Neural cell (in vitro differentiated cells): ENCODE results near the gene LINC00632. TPM values are rescaled to one million over a fixed set of nuclear protein-coding genes. Genes with fewer than 3 reads are reported as not detected.
"Not testable (repeated sequence)": the region's sequence is repeated elsewhere in the genome, so short reads cannot be mapped to it uniquely, and the experiment has no call there.

Experiments
- H2AFZ ChIP-seq: fragments of 200-600, 300-800 bp; sonication (generic), shearing (Covaris generic); 2 replicates; pipeline ENCODE4 v1.6.0; 2014; ENCODE audit warnings: low read depth, mild to moderate bottlenecking, antibody characterized with exemption, low read length, moderate library complexity
- H3F3A ChIP-seq: fragments of 200-600 bp; shearing (Covaris generic); 2 replicates; pipeline ENCODE4 v1.6.1; 2016; ENCODE audit warnings: mild to moderate bottlenecking, moderate library complexity, mixed read lengths, antibody characterized with exemption, low read length; ENCODE audit not compliant: insufficient read depth, poor library complexity, severe bottlenecking
- H3K27ac ChIP-seq: fragments of 200-600, 300-800 bp; sonication (generic), shearing (Covaris generic); 2 replicates; pipeline ENCODE4 v1.5.1; 2014; ENCODE audit warnings: mild to moderate bottlenecking, low read length, moderate library complexity
- H3K27me3 ChIP-seq: fragments of 300-800, 200-600 bp; sonication (generic), shearing (Covaris generic); 2 replicates; pipeline ENCODE4 v1.6.0; 2014; ENCODE audit warnings: mild to moderate bottlenecking, low read depth, low read length, moderate library complexity; ENCODE audit not compliant: insufficient read depth
- H3K36me3 ChIP-seq: fragments of 300-800, 200-600 bp; sonication (generic), shearing (Covaris generic); 2 replicates; pipeline ENCODE4 v1.5.1; 2014; ENCODE audit warnings: mild to moderate bottlenecking, antibody characterized with exemption, low read length, moderate library complexity; ENCODE audit not compliant: insufficient read depth
- H3K4me2 ChIP-seq: fragments of 300-800, 200-600 bp; sonication (generic), shearing (Covaris generic); 2 replicates; pipeline ENCODE4 v1.6.0; 2014; ENCODE audit warnings: mild to moderate bottlenecking, low read length
- H3K4me3 ChIP-seq: fragments of 300-800, 200-600 bp; sonication (generic), shearing (Covaris generic); 2 replicates; pipeline ENCODE4 v1.5.1; 2014; ENCODE audit warnings: mild to moderate bottlenecking, low read length, moderate library complexity
- H3K79me2 ChIP-seq: fragments of 200-600 bp; shearing (Covaris generic); replicated peaks from 2 replicates; pipeline ENCODE4 v1.6.0; 2014; ENCODE audit warnings: mild to moderate bottlenecking, low read length, moderate library complexity; ENCODE audit not compliant: insufficient read depth
- H3K9ac ChIP-seq: fragments of 300-800, 200-600 bp; sonication (generic), shearing (Covaris generic); 2 replicates; pipeline ENCODE4 v1.6.1; 2016; ENCODE audit warnings: mild to moderate bottlenecking, low read length, mixed read lengths
- H3K9me2 ChIP-seq: fragments of 200-600 bp; shearing (Covaris generic); 2 replicates; pipeline ENCODE4 v1.6.1; 2016; ENCODE audit warnings: mild to moderate bottlenecking, low read length, mixed read lengths; ENCODE audit not compliant: insufficient read depth
- H3K9me3 ChIP-seq: fragments of 200-600, 300-800 bp; sonication (generic), shearing (Covaris generic); 2 replicates; pipeline ENCODE4 v1.6.1; 2016; ENCODE audit warnings: mild to moderate bottlenecking, mixed run types, low read length, moderate library complexity, mixed read lengths
- H4K20me1 ChIP-seq: fragments of 200-600 bp; shearing (Covaris generic); 2 replicates; pipeline ENCODE4 v1.6.1; 2016; ENCODE audit warnings: mild to moderate bottlenecking, mixed run types; ENCODE audit not compliant: insufficient read depth
- CTCF ChIP-seq: fragments of 450-650 bp; IDR thresholded peaks from 2 replicates; pipeline ENCODE4 v1.5.1; 2014; ENCODE audit warnings: antibody characterized with exemption, mild to moderate bottlenecking, moderate library complexity; ENCODE audit not compliant: poor library complexity, severe bottlenecking
- EP300 ChIP-seq: fragments of 450-650 bp; conservative IDR thresholded peaks from 2 replicates; pipeline ENCODE4 v1.6.1; 2014; ENCODE audit warnings: antibody characterized with exemption, mild to moderate bottlenecking, moderate library complexity; ENCODE audit not compliant: poor library complexity, severe bottlenecking
- EZH2 ChIP-seq: fragments of 200-600, 300-800 bp; shearing (Covaris generic), sonication (generic); IDR thresholded peaks from 2 replicates; pipeline ENCODE4 v1.6.1; 2014; ENCODE audit warnings: antibody characterized with exemption, low read length, borderline replicate concordance, mild to moderate bottlenecking; ENCODE audit not compliant: insufficient read depth, poor library complexity, severe bottlenecking
- MXI1 ChIP-seq: fragments of 450-650 bp; conservative IDR thresholded peaks from 2 replicates; pipeline ENCODE4 v1.6.1; 2014; ENCODE audit warnings: antibody characterized with exemption, mild to moderate bottlenecking; ENCODE audit not compliant: poor library complexity, severe bottlenecking
- POLR2AphosphoS5 ChIP-seq: IDR thresholded peaks from 2 replicates; pipeline ENCODE4 v1.6.1; 2012
- RAD21 ChIP-seq: fragments of 450-650 bp; conservative IDR thresholded peaks from 2 replicates; pipeline ENCODE4 v1.6.1; 2014; ENCODE audit warnings: antibody characterized with exemption, mild to moderate bottlenecking, moderate library complexity
- SMC3 ChIP-seq: fragments of 450-650 bp; conservative IDR thresholded peaks from 2 replicates; pipeline ENCODE4 v1.6.1; 2014; ENCODE audit warnings: antibody characterized with exemption, mild to moderate bottlenecking, moderate library complexity; ENCODE audit not compliant: poor library complexity
- TAF1 ChIP-seq: IDR thresholded peaks from 2 replicates; pipeline ENCODE4 v1.6.1; 2012; ENCODE audit warnings: low read depth
- polyA plus RNA-seq: library from polyadenylated mRNA; depleted of rRNA; stranded (reverse); fragments of >200 nt; gene quantifications from 2 replicates; pipeline ENCODE4 v1.2.3, GENCODE V29; 2014
- TF ChIP-seq, protein P1 (sequence below): IDR thresholded peaks from 2 replicates; pipeline ENCODE4 v1.6.1; 2012; ENCODE audit warnings: borderline replicate concordance

Gene LINC00632
- polyA plus RNA-seq, 1 donor from 2014 or later, result 13.8 TPM

GRCh38 chrX:140687706-140688105 is 21.9 kb upstream of the LINC00632 start:
- no peaks in the 10 kb centered on the region for H4K20me1 ChIP-seq
- H3K36me3 ChIP-seq, result no peaks in the 10 kb centered on the region
- H3K27ac ChIP-seq, result no peak overlapping the region
- TF ChIP-seq TAF1 (no peak), MXI1 (no peak), RAD21 (no peak), CTCF (no peak), SMC3 (no peak), POLR2AphosphoS5 (no peak), EP300 (no peak), EZH2 (no peak)
- TF ChIP-seq, protein P1, sequence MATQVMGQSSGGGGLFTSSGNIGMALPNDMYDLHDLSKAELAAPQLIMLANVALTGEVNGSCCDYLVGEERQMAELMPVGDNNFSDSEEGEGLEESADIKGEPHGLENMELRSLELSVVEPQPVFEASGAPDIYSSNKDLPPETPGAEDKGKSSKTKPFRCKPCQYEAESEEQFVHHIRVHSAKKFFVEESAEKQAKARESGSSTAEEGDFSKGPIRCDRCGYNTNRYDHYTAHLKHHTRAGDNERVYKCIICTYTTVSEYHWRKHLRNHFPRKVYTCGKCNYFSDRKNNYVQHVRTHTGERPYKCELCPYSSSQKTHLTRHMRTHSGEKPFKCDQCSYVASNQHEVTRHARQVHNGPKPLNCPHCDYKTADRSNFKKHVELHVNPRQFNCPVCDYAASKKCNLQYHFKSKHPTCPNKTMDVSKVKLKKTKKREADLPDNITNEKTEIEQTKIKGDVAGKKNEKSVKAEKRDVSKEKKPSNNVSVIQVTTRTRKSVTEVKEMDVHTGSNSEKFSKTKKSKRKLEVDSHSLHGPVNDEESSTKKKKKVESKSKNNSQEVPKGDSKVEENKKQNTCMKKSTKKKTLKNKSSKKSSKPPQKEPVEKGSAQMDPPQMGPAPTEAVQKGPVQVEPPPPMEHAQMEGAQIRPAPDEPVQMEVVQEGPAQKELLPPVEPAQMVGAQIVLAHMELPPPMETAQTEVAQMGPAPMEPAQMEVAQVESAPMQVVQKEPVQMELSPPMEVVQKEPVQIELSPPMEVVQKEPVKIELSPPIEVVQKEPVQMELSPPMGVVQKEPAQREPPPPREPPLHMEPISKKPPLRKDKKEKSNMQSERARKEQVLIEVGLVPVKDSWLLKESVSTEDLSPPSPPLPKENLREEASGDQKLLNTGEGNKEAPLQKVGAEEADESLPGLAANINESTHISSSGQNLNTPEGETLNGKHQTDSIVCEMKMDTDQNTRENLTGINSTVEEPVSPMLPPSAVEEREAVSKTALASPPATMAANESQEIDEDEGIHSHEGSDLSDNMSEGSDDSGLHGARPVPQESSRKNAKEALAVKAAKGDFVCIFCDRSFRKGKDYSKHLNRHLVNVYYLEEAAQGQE, result no peak
- H2AFZ ChIP-seq, result no peak overlapping the region
- H3K4me2 ChIP-seq, result no peak overlapping the region
- H3K79me2 ChIP-seq, result no peaks in the 10 kb centered on the region
- H3K9ac ChIP-seq, result no peak overlapping the region
- H3K9me3 ChIP-seq, result no peaks in the 10 kb centered on the region
- no peaks in the 10 kb centered on the region for H3K9me2 ChIP-seq
- H3K27me3 ChIP-seq, result no peaks in the 10 kb centered on the region
- H3F3A ChIP-seq, result no peaks in the 10 kb centered on the region
- no peak overlapping the region for H3K4me3 ChIP-seq

GRCh38 chrX:140691596-140691995 is 18.0 kb upstream of the LINC00632 start:
- not testable (repeated sequence) for H4K20me1 ChIP-seq, H3F3A ChIP-seq, H3K4me2 ChIP-seq, H3K36me3 ChIP-seq, H2AFZ ChIP-seq, H3K4me3 ChIP-seq, H3K9me2 ChIP-seq, H3K27me3 ChIP-seq, H3K27ac ChIP-seq, H3K9me3 ChIP-seq, H3K9ac ChIP-seq, H3K79me2 ChIP-seq

GRCh38 chrX:140697618-140698017 is 11.9 kb upstream of the LINC00632 start:
- Histone ChIP-seq H4K20me1 (no peaks in the 10 kb centered on the region), H3K79me2 (no peaks in the 10 kb centered on the region), H3F3A (no peaks in the 10 kb centered on the region), H3K27ac (no peak overlapping the region), H3K27me3 (no peaks in the 10 kb centered on the region), H3K4me3 (no peak overlapping the region), H3K36me3 (no peaks in the 10 kb centered on the region), H2AFZ (no peak overlapping the region), H3K9ac (no peak overlapping the region), H3K9me3 (no peaks in the 10 kb centered on the region), H3K9me2 (no peaks in the 10 kb centered on the region), H3K4me2 (no peak overlapping the region)
- no peak for TF ChIP-seq CTCF
- TF ChIP-seq POLR2AphosphoS5, result no peak
- TF ChIP-seq TAF1, result no peak
